HCT116 (cell line): ENCODE measurements around the gene RXFP3. TPM values are rescaled to one million over a fixed set of nuclear protein-coding genes. Genes with fewer than 3 reads are reported as not detected.

Experiments
- ATAC-seq: fragments of 200-7000 bp; cut with Tn5 transposase; 2 replicates; pipeline ENCODE4 v1.9.1; 2020; ENCODE audit warnings: mild to moderate bottlenecking, moderate library complexity
- BruUV-seq: library from RNA; stranded (reverse); fragments of 400-500 nt; replicated peaks from 2 replicates; lab custom pipeline; 2021; lab: Mats Ljungman, UMichigan
- CTCF ChIA-PET: fragments of 300-600 bp; sonication (Branson Sonifier 250); formaldehyde crosslinking; loops from one replicate; lab custom pipeline; 2021; ENCODE audit warnings: antibody characterized with exemption; lab: Charles Lee
- POLR2A ChIA-PET: fragments of 300-600, 350-600 bp; sonication (Branson Sonifier 250); formaldehyde crosslinking; loops from one replicate; lab custom pipeline; 2021; ENCODE audit warnings: antibody characterized with exemption; lab: Charles Lee
- RAD21 ChIA-PET, 2 experiments: fragments of 300-600 bp; sonication (Branson Sonifier 250); formaldehyde crosslinking; loops; one replicate each; lab custom pipeline; 2023; ENCODE audit warnings: low total read pairs in 2 of 2; ENCODE audit not compliant: uncharacterized antibody in 2 of 2, unreplicated experiment in 2 of 2, low non-redundant PET in 1 of 2; lab: Charles Lee
- DNase-seq: peaks from one replicate; pipeline ENCODE4 v3.0.0-alpha.2; 2010; ENCODE audit warnings: low read depth, low spot score
- H2AFZ ChIP-seq: fragments of 200-600 bp; shearing (Covaris generic), sonication (generic); 2 replicates; pipeline ENCODE4 v1.6.1; 2017; ENCODE audit warnings: low read depth, mixed run types, mixed read lengths, antibody characterized with exemption, low read length; ENCODE audit not compliant: poor library complexity, severe bottlenecking
- H3K27ac ChIP-seq: 2 replicates; pipeline ENCODE4 v1.5.1; 2012; ENCODE audit warnings: low read depth, low read length
- H3K27me3 ChIP-seq: fragments of 200-600 bp; sonication (generic); 2 replicates; pipeline ENCODE4 v1.6.1; 2016; ENCODE audit warnings: mixed run types, low read length, mixed read lengths; ENCODE audit not compliant: insufficient read depth
- H3K36me3 ChIP-seq, 2 experiments: fragments of 200-500 bp in 1 of 2; fragments of 200-600 bp in 1 of 2; sonication (Bioruptor generic) in 1 of 2; sonication (generic) in 1 of 2; 2 replicates each; pipeline versions ENCODE4 v1.5.1 to v1.6.1; 2014 to 2016; ENCODE audit warnings: low read length in 2 of 2, inconsistent platforms in 1 of 2, mixed read lengths in 1 of 2, mixed run types in 1 of 2; ENCODE audit not compliant: insufficient read depth in 2 of 2, control insufficient read depth in 1 of 2
- H3K4me1 ChIP-seq, 2 experiments: fragments of 200-600 bp in 1 of 2; sonication (generic) in 1 of 2; 2 replicates each; pipeline versions ENCODE4 v1.5.1 to v1.6.1; 2012 to 2017; ENCODE audit warnings: low read length in 2 of 2, inconsistent platforms in 1 of 2, mild to moderate bottlenecking in 1 of 2, mixed read lengths in 1 of 2, mixed run types in 1 of 2, moderate library complexity in 1 of 2; ENCODE audit not compliant: insufficient read depth in 2 of 2, control insufficient read depth in 1 of 2
- H3K4me2 ChIP-seq: fragments of 200-600 bp; sonication (generic); 2 replicates; pipeline ENCODE4 v1.6.1; 2017; ENCODE audit warnings: mixed run types, low read length, mixed read lengths
- H3K4me3 ChIP-seq, 2 experiments: fragments of 200-600 bp in 1 of 2; sonication (generic) in 1 of 2; replicated peaks in 1 of 2; 2 replicates each; pipeline ENCODE4 v1.5.1; 2011 to 2016; ENCODE audit warnings: low read length in 2 of 2, control low read depth in 1 of 2, low read depth in 1 of 2, mild to moderate bottlenecking in 1 of 2, mixed read lengths in 1 of 2, mixed run types in 1 of 2
- H3K79me2 ChIP-seq: fragments of 200-600 bp; sonication (generic); 2 replicates; pipeline ENCODE4 v1.6.1; 2017; ENCODE audit warnings: mild to moderate bottlenecking, mixed run types, low read length, moderate library complexity, mixed read lengths; ENCODE audit not compliant: insufficient read depth
- H3K9ac ChIP-seq: fragments of 200-600 bp; sonication (generic); 2 replicates; pipeline ENCODE4 v1.6.1; 2016; ENCODE audit warnings: low read length, mixed read lengths
- H3K9me2 ChIP-seq: fragments of 200-600 bp; sonication (generic), shearing (Covaris generic); 2 replicates; pipeline ENCODE4 v1.6.1; 2017; ENCODE audit warnings: mixed run types, mild to moderate bottlenecking, moderate library complexity; ENCODE audit not compliant: insufficient read depth
- H3K9me3 ChIP-seq, 2 experiments: fragments of 200-500 bp in 1 of 2; fragments of 200-600 bp in 1 of 2; sonication (Bioruptor generic) in 1 of 2; sonication (generic) in 1 of 2; 2 replicates each; pipeline ENCODE4 v1.6.1; 2014 to 2017; ENCODE audit warnings: low read length in 2 of 2, mixed read lengths in 2 of 2, inconsistent platforms in 1 of 2, low read depth in 1 of 2, mild to moderate bottlenecking in 1 of 2, mixed run types in 1 of 2, moderate library complexity in 1 of 2; ENCODE audit not compliant: control insufficient read depth in 1 of 2, insufficient read depth in 1 of 2
- H4K20me1 ChIP-seq: fragments of 200-600 bp; sonication (generic), shearing (Covaris generic); 2 replicates; pipeline ENCODE4 v1.6.1; 2017; ENCODE audit warnings: mixed run types, mild to moderate bottlenecking, moderate library complexity; ENCODE audit not compliant: insufficient read depth
- CBX3 ChIP-seq: IDR thresholded peaks from 2 replicates; pipeline ENCODE4 v1.6.1; 2012; ENCODE audit warnings: low read depth
- CTCF ChIP-seq, 3 experiments: fragments of 200-600 bp in 1 of 3; sonication (generic) in 1 of 3; IDR thresholded peaks in 2 of 3; conservative IDR thresholded peaks in 1 of 3; 2 replicates each; pipeline ENCODE4 v1.5.1; 2012 to 2017; ENCODE audit warnings: low read depth in 2 of 3, low read length in 2 of 3, antibody characterized with exemption in 1 of 3, borderline replicate concordance in 1 of 3, control low read depth in 1 of 3, mild to moderate bottlenecking in 1 of 3, mixed read lengths in 1 of 3, mixed run types in 1 of 3, moderate library complexity in 1 of 3; ENCODE audit not compliant: insufficient read depth in 1 of 3
- POLR2A ChIP-seq: IDR thresholded peaks from 2 replicates; pipeline ENCODE4 v1.7.0; 2011; ENCODE audit warnings: borderline replicate concordance; ENCODE audit not compliant: insufficient read depth, insufficient read length; ENCODE audit errors: extremely low read depth
- POLR2AphosphoS5 ChIP-seq: IDR thresholded peaks from 2 replicates; pipeline ENCODE4 v1.6.1; 2011; ENCODE audit warnings: mild to moderate bottlenecking, low read depth, low read length, moderate library complexity
- SIN3A ChIP-seq: IDR thresholded peaks from 2 replicates; pipeline ENCODE4 v1.6.1; 2012; ENCODE audit warnings: low read depth
- SP1 ChIP-seq: IDR thresholded peaks from 2 replicates; pipeline ENCODE4 v1.6.1; 2012; ENCODE audit warnings: low read depth
- SRF ChIP-seq: IDR thresholded peaks from 2 replicates; pipeline ENCODE4 v1.6.1; 2012; ENCODE audit warnings: low read depth
- YY1 ChIP-seq: IDR thresholded peaks from 2 replicates; pipeline ENCODE4 v1.6.1; 2011; ENCODE audit warnings: low read length, low read depth, moderate library complexity, mild to moderate bottlenecking; ENCODE audit not compliant: insufficient replicate concordance; ENCODE audit errors: extremely low read depth
- ZBTB33 ChIP-seq: IDR thresholded peaks from 2 replicates; pipeline ENCODE4 v1.6.1; 2011; ENCODE audit warnings: mild to moderate bottlenecking, low read length, moderate library complexity; ENCODE audit not compliant: insufficient replicate concordance; ENCODE audit errors: extremely low read depth
- ZFX ChIP-seq: fragments of 450-650 bp; IDR thresholded peaks from 2 replicates; pipeline ENCODE4 v1.6.1; 2017
- ZNF274 ChIP-seq: fragments of 200-500 bp; sonication (Bioruptor generic); IDR thresholded peaks from 2 replicates; pipeline ENCODE4 v1.6.1; 2014; ENCODE audit warnings: mild to moderate bottlenecking, low read depth, low read length, inconsistent platforms
- intact Hi-C: fragments of 100-400 bp; cut with micrococcal nuclease; formaldehyde crosslinking; loops from 2 replicates; pipeline ENCODE4 v1.10.0; 2022
- total RNA-seq: library from RNA; stranded (reverse); gene quantifications from one replicate; pipeline ENCODE4 v1.2.1, GENCODE V29; 2021; ENCODE audit not compliant: unreplicated experiment
- TF ChIP-seq, protein P1 (sequence below): IDR thresholded peaks from 2 replicates; pipeline ENCODE4 v1.6.1; 2012; ENCODE audit warnings: low read depth
- TF ChIP-seq, protein P2 (sequence below): IDR thresholded peaks from 2 replicates; pipeline ENCODE4 v1.6.1; 2012
- TF ChIP-seq, protein P3 (sequence below): IDR thresholded peaks from 2 replicates; pipeline ENCODE4 v1.6.1; 2012

Gene RXFP3
- total RNA-seq, 1 experiment from 2014 or later = not detected

- no peak overlapping the region for H3K27ac ChIP-seq
- H3K4me3 ChIP-seq = no peak overlapping the region
- no peaks in the 10 kb centered on the region for H3K79me2 ChIP-seq
- no peak overlapping the region for H2AFZ ChIP-seq
- H3K36me3 ChIP-seq = no peaks in the 10 kb centered on the region
- no peaks in the 10 kb centered on the region for H3K9me3 ChIP-seq
- ATAC-seq (no peak), DNase-seq (no peak)
- H3K9me2 ChIP-seq = no peaks in the 10 kb centered on the region
- H3K4me2 ChIP-seq = no peak overlapping the region
- TF ChIP-seq, protein P1, sequence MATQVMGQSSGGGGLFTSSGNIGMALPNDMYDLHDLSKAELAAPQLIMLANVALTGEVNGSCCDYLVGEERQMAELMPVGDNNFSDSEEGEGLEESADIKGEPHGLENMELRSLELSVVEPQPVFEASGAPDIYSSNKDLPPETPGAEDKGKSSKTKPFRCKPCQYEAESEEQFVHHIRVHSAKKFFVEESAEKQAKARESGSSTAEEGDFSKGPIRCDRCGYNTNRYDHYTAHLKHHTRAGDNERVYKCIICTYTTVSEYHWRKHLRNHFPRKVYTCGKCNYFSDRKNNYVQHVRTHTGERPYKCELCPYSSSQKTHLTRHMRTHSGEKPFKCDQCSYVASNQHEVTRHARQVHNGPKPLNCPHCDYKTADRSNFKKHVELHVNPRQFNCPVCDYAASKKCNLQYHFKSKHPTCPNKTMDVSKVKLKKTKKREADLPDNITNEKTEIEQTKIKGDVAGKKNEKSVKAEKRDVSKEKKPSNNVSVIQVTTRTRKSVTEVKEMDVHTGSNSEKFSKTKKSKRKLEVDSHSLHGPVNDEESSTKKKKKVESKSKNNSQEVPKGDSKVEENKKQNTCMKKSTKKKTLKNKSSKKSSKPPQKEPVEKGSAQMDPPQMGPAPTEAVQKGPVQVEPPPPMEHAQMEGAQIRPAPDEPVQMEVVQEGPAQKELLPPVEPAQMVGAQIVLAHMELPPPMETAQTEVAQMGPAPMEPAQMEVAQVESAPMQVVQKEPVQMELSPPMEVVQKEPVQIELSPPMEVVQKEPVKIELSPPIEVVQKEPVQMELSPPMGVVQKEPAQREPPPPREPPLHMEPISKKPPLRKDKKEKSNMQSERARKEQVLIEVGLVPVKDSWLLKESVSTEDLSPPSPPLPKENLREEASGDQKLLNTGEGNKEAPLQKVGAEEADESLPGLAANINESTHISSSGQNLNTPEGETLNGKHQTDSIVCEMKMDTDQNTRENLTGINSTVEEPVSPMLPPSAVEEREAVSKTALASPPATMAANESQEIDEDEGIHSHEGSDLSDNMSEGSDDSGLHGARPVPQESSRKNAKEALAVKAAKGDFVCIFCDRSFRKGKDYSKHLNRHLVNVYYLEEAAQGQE = no peak
- TF ChIP-seq CTCF (IDR thresholded peaks at IDR 0.05 in 2 of 3, conservative IDR thresholded peaks at IDR 0.05 in 1 of 3; ENCODE audit: borderline replicate concordance in 1 of 3, insufficient read depth in 1 of 3, low read depth in 2 of 3, low read length in 2 of 3) = no peak
- no peak for TF ChIP-seq SIN3A
- no peak for TF ChIP-seq CBX3
- TF ChIP-seq SRF = no peak
- TF ChIP-seq POLR2AphosphoS5 = no peak
- no peak for TF ChIP-seq POLR2A
- no peak for TF ChIP-seq ZNF274
- TF ChIP-seq ZFX = no peak
- TF ChIP-seq ZBTB33 = no peak
- TF ChIP-seq, protein P2, sequence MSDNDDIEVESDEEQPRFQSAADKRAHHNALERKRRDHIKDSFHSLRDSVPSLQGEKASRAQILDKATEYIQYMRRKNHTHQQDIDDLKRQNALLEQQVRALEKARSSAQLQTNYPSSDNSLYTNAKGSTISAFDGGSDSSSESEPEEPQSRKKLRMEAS = no peak
- TF ChIP-seq SP1 = no peak
- TF ChIP-seq, protein P3, sequence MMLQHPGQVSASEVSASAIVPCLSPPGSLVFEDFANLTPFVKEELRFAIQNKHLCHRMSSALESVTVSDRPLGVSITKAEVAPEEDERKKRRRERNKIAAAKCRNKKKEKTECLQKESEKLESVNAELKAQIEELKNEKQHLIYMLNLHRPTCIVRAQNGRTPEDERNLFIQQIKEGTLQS = no peak
- TF ChIP-seq YY1 = no peak
- no peaks in the 10 kb centered on the region for H4K20me1 ChIP-seq
- POLR2A ChIA-PET = no interaction called here
- no peaks in the 10 kb centered on the region for H3K4me1 ChIP-seq
- intact Hi-C loops = no loop called here
- peaks cover 11% of the 10 kb centered on the region; the same call in 1 of the 2 replicates for H3K27me3 ChIP-seq
- CTCF ChIA-PET = no interaction called here
- RAD21 ChIA-PET = no interaction called here
- H3K9ac ChIP-seq = no peak overlapping the region
- no TSS peak for BruUV-seq
Observed at GRCh38 chr5:33901156-33901555, 35.0 kb upstream of the RXFP3 start.
